Stimulated activated CD4-positive, alpha-beta T cell treated with anti-CD3 and anti-CD28 coated beads, TNF-alpha, amount 100 ng/mL, for 4 hours (primary cell): ENCODE measurements around the gene CENPP.
"Not testable (repeated sequence)": the region's sequence is repeated elsewhere in the genome, so short reads cannot be mapped to it uniquely, and the experiment has no call there.

Source experiments
- DNase-seq, 3 experiments: peaks; one replicate each; pipeline ENCODE4 v3.0.0-alpha.2; 2020; ENCODE audit warnings: low read depth in 3 of 3

Gene CENPP

GRCh38 chr9:92616199-92616641 is 290.5 kb downstream of the CENPP start:
- DNase-seq: no peak

- DNase-seq: no peak
Measured at GRCh38 chr9:92616655-92617111, 290.9 kb downstream of the CENPP start.

- no peak for DNase-seq
Measured at GRCh38 chr9:92617195-92617813, 291.6 kb downstream of the CENPP start.

GRCh38 chr9:92617951-92618510 is 292.3 kb downstream of the CENPP start:
- DNase-seq: no peak

GRCh38 chr9:92618633-92619225 is 293.0 kb downstream of the CENPP start:
- DNase-seq: no peak

GRCh38 chr9:92619601-92620300 is 294.0 kb downstream of the CENPP start:
- no peak for DNase-seq

- DNase-seq: no peak
Measured at GRCh38 chr9:92620845-92621244, 295.1 kb downstream of the CENPP start.

GRCh38 chr9:92623936-92624335 is 298.2 kb downstream of the CENPP start:
- not testable (repeated sequence) for DNase-seq

GRCh38 chr9:92626484-92626883 is 300.7 kb downstream of the CENPP start:
- no peak for DNase-seq

- DNase-seq: no peak
Measured at GRCh38 chr9:92627651-92628050, 301.9 kb downstream of the CENPP start.

GRCh38 chr9:92631452-92632343 is 305.9 kb downstream of the CENPP start:
- DNase-seq: no peak

- DNase-seq: no peak
Measured at GRCh38 chr9:92632641-92633040, 306.9 kb downstream of the CENPP start.

- DNase-seq: no peak
Measured at GRCh38 chr9:92633614-92634278, 308.0 kb downstream of the CENPP start.

GRCh38 chr9:92634712-92635605 is 309.2 kb downstream of the CENPP start:
- peak; percentile 21 to 37 (median 31) for DNase-seq

- no peak for DNase-seq
Measured at GRCh38 chr9:92635760-92636159, 310.0 kb downstream of the CENPP start.

GRCh38 chr9:92636627-92637026 is 310.9 kb downstream of the CENPP start:
- DNase-seq: no peak

GRCh38 chr9:92637326-92637725 is 311.6 kb downstream of the CENPP start:
- DNase-seq: no peak

- no peak for DNase-seq
Measured at GRCh38 chr9:92637886-92638620, 312.3 kb downstream of the CENPP start.

GRCh38 chr9:92638621-92639101 is 312.9 kb downstream of the CENPP start:
- no peak for DNase-seq
